D721Med (cell line): ENCODE measurements around the gene LGR6.
A peak's percentile ranks its signal among the peaks of the same experiment; 100 is the strongest.

ENCODE experiments used
- DNase-seq: peaks from one replicate; pipeline ENCODE4 v3.0.0; 2011; ENCODE audit warnings: low spot score; ENCODE audit not compliant: insufficient read length
- FAIRE-seq: peaks from 2 replicates; lab custom pipeline; 2011; peaks lifted over from hg19 to GRCh38; lab: Jason Lieb, UNC
- CTCF ChIP-seq: IDR thresholded peaks from 2 replicates; pipeline ENCODE4 v1.5.1; 2012; ENCODE audit warnings: mild to moderate bottlenecking, control low read depth; ENCODE audit not compliant: insufficient read depth; ENCODE audit errors: missing control alignments

LGR6 gene

GRCh38 chr1:202182040-202182877 is 11.3 kb upstream of the LGR6 start:
- FAIRE-seq, result no peak
- no peak for TF ChIP-seq CTCF
- DNase-seq, result no peak

DNA sequence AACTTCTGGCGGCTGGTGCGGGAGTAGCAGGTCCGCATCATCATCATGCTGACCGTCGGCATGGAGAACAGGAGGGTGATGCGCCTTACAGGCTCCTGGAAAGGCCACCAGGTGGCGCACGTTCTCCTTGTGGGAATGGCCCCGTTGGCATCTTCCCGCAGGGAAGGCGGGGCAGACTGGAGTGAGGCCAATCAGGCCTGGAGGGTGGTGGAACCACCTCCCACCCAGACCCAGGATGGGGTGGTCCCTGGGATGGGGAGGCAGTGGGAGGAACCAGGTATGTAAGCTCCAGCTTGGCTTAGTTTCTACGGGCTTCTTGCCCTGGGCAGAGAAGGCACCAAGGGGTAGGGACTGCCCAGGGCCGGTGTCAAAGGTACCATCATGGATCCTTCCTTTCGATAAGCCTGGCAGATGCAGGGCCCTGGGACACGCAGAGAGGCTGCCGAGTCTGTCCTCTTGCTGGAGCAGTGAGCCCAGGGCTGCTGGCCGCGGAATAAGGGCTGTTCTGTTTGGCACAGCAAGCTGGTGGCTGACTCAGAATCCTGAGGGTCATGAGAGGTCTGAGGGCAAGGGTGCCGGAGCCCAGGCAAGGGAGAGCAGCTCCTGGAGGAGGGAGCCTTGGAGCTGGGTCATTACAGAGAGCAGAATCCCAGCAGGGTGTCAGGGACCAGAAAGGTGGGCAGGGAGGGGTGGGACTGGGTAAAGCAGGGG is 8.7 kb upstream of the LGR6 start:
- peak; percentile 98 for DNase-seq
- FAIRE-seq, result peak; percentile 72
- TF ChIP-seq CTCF, result peak; percentile 99

DNA sequence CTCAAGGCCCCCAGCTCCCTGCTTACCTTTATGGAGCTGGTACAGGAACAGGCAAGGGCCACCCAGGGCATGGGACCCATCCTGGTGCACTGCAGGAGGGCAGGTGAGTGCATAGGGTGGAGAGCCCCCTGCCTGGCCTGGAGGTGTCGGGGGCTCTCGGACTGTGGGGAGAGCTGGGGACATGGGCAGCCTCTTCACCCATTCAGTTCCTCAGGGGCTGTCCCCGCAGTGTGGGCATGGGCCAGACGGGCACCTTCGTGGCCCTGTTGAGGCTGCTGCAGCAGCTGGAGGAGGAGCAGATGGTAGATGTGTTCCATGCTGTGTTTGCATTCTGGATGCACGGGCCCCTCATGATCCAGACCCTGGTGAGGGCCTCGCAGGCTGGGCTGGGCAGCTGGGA is 7.3 kb upstream of the LGR6 start:
- FAIRE-seq (no peak), DNase-seq (no peak)
- TF ChIP-seq CTCF, result no peak

DNA sequence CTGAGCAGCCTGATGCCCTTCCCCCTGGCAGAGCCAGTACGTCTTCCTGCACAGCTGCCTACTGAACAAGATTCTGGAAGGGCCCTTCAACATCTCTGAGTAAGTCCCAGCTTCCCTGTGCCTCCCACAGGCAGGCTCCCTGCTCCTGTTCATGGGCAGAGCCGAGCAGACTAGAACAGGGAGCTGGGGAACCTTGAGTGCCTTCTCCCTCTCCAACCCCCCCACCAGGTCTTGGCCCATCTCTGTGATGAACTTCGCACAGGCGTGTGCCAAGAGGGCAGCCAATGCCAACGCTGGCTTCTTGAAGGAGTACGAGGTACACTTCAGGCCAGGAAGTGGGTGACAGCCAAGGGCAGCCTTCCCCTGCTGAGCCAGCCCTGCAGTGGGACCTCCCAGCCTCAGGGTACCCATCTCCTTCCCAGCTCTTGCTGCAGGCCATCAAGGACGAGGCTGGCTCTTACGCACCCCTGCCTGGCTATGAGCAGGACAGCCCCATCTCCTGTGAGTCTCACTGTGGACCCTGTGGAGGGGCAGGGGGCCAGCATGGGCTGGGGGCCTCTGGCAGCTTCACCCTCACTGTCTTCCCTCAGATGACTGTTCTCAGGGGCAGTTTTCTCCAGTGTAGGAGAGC is 6.4 kb upstream of the LGR6 start:
- FAIRE-seq (no peak), DNase-seq (no peak)
- TF ChIP-seq CTCF, result no peak

- DNase-seq, result no peak
- no peak for FAIRE-seq
- TF ChIP-seq CTCF, result no peak
Measured at GRCh38 chr1:202187697-202188407, 5.7 kb upstream of the LGR6 start.

DNA sequence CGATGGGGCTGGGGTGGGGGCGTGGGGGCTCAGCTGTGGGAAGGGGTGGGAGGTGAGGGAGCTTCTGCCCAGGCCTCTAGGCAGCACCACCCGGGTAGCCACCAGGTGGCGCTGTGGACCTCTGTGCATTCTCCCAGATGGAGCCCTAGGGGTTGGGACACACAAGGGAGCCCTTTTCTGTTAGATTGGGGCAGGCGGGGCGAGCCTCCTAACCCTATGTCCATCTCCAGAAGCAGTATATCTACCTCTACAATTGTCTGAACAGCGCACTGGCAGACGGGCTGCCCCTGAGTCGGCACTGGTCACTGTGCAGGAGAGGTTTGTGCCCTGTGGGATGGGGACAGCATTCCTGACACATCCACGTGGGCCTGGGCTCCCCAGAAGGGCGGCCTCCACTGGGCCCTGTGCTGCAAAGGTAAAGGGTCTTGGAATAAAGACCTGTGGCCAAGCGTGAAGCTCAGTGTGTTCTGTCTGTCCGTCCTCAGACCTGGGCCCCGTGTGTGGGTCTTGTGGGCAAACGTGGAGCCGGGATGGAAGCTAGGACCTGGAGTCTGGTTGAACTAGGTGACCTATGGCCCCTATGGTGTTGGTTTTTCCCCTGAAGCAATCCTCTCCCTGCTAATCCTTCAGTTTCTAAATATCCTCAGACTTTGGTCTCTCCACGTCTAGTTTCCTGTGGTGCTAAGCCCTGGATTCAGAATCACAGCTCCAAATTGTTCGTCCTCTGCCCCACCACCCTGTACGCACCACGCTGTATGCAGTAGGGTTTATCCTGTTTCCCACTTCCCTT is 4.4 kb upstream of the LGR6 start:
- DNase-seq (peak; percentile 93), FAIRE-seq (no peak)
- peak; percentile 61 for TF ChIP-seq CTCF
